Measurements from ENCODE around the gene TMED1. TPM values are rescaled to one million over a fixed set of nuclear protein-coding genes. Genes with fewer than 3 reads are reported as not detected.

The TMED1 gene
- total and polyA plus RNA-seq, 2 experiments from 2014 or later: 65.0 to 95.4 TPM

DNA sequence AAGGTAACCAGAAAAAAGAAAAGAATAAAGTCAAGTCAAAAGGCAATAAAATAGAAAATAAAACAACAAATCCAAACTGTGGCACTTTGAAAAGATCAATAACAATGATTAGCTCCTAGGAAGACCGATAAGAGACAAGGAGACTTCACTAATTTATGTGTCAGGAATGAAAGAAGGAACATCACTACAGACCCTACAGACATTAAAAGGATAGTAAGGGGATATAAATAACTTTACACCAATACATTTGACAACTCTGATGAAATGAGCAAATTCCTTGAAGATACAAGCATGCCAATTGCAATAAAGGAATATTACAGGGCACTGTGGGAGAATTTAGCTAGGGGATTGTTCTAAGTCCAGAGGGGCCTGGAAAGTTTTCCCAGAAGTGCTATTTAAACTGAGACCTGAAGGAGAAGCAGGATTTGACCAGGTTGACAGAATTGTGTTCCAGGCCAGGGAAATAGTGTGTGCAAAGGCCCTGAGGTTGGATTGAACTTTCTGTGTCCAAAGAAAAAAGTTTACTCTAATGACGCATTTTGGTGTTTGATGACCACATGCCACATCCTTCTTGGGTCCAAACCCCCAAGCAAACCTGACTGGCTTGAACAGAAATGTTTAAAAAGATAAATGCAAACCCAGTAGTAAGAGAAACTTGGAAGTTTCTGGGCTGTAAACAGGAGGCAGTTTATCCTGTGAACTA, 10.6 kb upstream of the TMED1 start:
- no peaks in the 10 kb centered on the region for H3K36me3 ChIP-seq (replicated peaks; ENCODE audit: insufficient read depth, low read depth)
- 94% methylated on average over 2 of the region's 2 CpGs for WGBS (ENCODE audit: low lambda C conversion rate, missing lambda C conversion rate)
- DNase-seq (ENCODE audit: low spot score): no peak
- no peak overlapping the region for H3K27ac ChIP-seq
- no peaks in the 10 kb centered on the region for H3K27me3 ChIP-seq
- no peak overlapping the region for H2AFZ ChIP-seq
- H3K9me2 ChIP-seq (replicated peaks; ENCODE audit: insufficient read depth): no peaks in the 10 kb centered on the region
- H4K20me1 ChIP-seq (ENCODE audit: insufficient read depth, poor library complexity, severe bottlenecking): no peaks in the 10 kb centered on the region
- no peak overlapping the region for H3K4me3 ChIP-seq
- H3K79me2 ChIP-seq: no peaks in the 10 kb centered on the region
- no peaks in the 10 kb centered on the region for H3K4me1 ChIP-seq (ENCODE audit: insufficient read depth)
- no peaks in the 10 kb centered on the region for H3K9me3 ChIP-seq (ENCODE audit: low read depth)
- no peak overlapping the region for H3K4me2 ChIP-seq
- no peak for TF ChIP-seq EZH2 (IDR thresholded peaks at IDR 0.05; ENCODE audit: borderline replicate concordance)
- TF ChIP-seq EZH2phosphoT487 (IDR thresholded peaks at IDR 0.05; ENCODE audit: low read depth, severe bottlenecking, unreplicated experiment): no peak
- TF ChIP-seq, protein P1, sequence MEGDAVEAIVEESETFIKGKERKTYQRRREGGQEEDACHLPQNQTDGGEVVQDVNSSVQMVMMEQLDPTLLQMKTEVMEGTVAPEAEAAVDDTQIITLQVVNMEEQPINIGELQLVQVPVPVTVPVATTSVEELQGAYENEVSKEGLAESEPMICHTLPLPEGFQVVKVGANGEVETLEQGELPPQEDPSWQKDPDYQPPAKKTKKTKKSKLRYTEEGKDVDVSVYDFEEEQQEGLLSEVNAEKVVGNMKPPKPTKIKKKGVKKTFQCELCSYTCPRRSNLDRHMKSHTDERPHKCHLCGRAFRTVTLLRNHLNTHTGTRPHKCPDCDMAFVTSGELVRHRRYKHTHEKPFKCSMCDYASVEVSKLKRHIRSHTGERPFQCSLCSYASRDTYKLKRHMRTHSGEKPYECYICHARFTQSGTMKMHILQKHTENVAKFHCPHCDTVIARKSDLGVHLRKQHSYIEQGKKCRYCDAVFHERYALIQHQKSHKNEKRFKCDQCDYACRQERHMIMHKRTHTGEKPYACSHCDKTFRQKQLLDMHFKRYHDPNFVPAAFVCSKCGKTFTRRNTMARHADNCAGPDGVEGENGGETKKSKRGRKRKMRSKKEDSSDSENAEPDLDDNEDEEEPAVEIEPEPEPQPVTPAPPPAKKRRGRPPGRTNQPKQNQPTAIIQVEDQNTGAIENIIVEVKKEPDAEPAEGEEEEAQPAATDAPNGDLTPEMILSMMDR (IDR thresholded peaks at IDR 0.05; ENCODE audit: poor library complexity): no peak

DNA sequence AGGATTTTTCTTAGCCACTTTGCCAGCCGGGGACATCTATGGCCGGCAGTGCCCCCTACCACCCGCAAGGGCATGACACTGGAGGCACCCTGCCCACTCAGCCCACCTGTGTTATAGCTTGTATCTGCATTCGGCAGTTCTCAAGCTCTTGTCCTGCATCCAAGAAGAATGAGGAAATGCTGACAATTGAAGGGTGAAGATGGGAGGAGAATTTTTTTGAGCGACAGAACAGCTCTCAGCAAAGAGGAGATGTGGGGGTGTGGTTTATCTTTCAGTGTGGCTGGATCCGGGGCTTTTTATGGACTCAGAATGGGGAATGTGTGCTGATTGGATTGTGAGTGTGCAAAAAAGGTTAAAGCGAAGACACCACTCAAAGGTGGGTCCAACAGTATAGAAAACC, 6.8 kb upstream of the TMED1 start:
- Histone ChIP-seq H3K9me2 (replicated peaks; ENCODE audit: insufficient read depth) (no peaks in the 10 kb centered on the region), H3K79me2 (no peaks in the 10 kb centered on the region), H3K27ac (no peak overlapping the region), H3K4me3 (no peak overlapping the region), H3K4me1 (ENCODE audit: insufficient read depth) (no peaks in the 10 kb centered on the region), H3K9me3 (ENCODE audit: low read depth) (no peaks in the 10 kb centered on the region), H3K36me3 (replicated peaks; ENCODE audit: insufficient read depth, low read depth) (no peaks in the 10 kb centered on the region), H3K27me3 (no peaks in the 10 kb centered on the region), H3K4me2 (no peak overlapping the region), H2AFZ (no peak overlapping the region), H4K20me1 (ENCODE audit: insufficient read depth, poor library complexity, severe bottlenecking) (no peaks in the 10 kb centered on the region)
- TF ChIP-seq, protein P1 (IDR thresholded peaks at IDR 0.05; ENCODE audit: poor library complexity): no peak
- TF ChIP-seq EZH2 (IDR thresholded peaks at IDR 0.05; ENCODE audit: borderline replicate concordance) (no peak), EZH2phosphoT487 (IDR thresholded peaks at IDR 0.05; ENCODE audit: low read depth, severe bottlenecking, unreplicated experiment) (no peak)
- no peak for DNase-seq (ENCODE audit: low spot score)
- WGBS (ENCODE audit: low lambda C conversion rate, missing lambda C conversion rate): 78% methylated on average over 7 of the region's 7 CpGs

GRCh38 chr19:10839114-10840050, 3.4 kb upstream of the TMED1 start:
- WGBS (ENCODE audit: low lambda C conversion rate, missing lambda C conversion rate): 89% methylated on average over 10 of the region's 10 CpGs
- no peaks in the 10 kb centered on the region for H3K27me3 ChIP-seq
- H3K4me1 ChIP-seq (ENCODE audit: insufficient read depth): peaks cover 5% of the 10 kb centered on the region
- H3K36me3 ChIP-seq (replicated peaks; ENCODE audit: insufficient read depth, low read depth): no peaks in the 10 kb centered on the region
- H2AFZ ChIP-seq: no peak overlapping the region
- no peak for DNase-seq (ENCODE audit: low spot score)
- H3K4me3 ChIP-seq: no peak overlapping the region
- H3K4me2 ChIP-seq: no peak overlapping the region
- H4K20me1 ChIP-seq (ENCODE audit: insufficient read depth, poor library complexity, severe bottlenecking): no peaks in the 10 kb centered on the region
- TF ChIP-seq EZH2phosphoT487 (IDR thresholded peaks at IDR 0.05; ENCODE audit: low read depth, severe bottlenecking, unreplicated experiment) (no peak), EZH2 (IDR thresholded peaks at IDR 0.05; ENCODE audit: borderline replicate concordance) (no peak)
- TF ChIP-seq, protein P1 (IDR thresholded peaks at IDR 0.05; ENCODE audit: poor library complexity): no peak
- no peaks in the 10 kb centered on the region for H3K9me2 ChIP-seq (replicated peaks; ENCODE audit: insufficient read depth)
- H3K27ac ChIP-seq: no peak overlapping the region
- H3K9me3 ChIP-seq (ENCODE audit: low read depth): no peaks in the 10 kb centered on the region
- no peaks in the 10 kb centered on the region for H3K79me2 ChIP-seq
